ENCODE measurements around the gene ADORA2B.

The ADORA2B gene

DNA sequence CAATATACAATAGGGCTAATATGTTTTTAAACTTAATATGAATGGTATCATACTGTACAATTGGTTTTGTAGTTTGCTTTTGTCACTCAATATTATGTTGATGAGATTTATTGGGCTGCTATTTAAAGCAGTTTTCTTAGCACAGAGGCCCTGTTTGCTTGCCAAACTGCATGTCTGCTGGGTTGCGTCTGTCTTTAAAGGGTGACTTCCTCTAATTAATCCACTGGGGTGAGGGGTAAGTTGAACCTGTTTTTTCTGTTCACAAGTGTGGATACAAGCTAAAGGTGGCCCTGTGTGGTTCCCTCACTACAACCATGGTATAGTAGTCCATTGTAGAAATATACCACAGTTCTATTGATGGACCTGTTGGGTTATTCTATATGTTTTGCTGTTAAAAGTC, 74.4 kb downstream of the ADORA2B start:
- DNase-seq (ENCODE audit: low read depth in 1 of 2, low spot score in 1 of 2) = no peak
- no peak overlapping the region for H3K27ac ChIP-seq (replicated peaks)
- TF ChIP-seq SPI1 (IDR thresholded peaks at IDR 0.05; ENCODE audit: borderline replicate concordance, low read depth) = no peak
- TF ChIP-seq REST (IDR thresholded peaks at IDR 0.05; ENCODE audit: insufficient replicate concordance, low read depth) = no peak
- no peak for TF ChIP-seq GABPA (IDR thresholded peaks at IDR 0.05; ENCODE audit: low read depth)
- no peak for TF ChIP-seq CTCF (IDR thresholded peaks at IDR 0.05; ENCODE audit: insufficient read depth, low read length)
- TF ChIP-seq POLR2AphosphoS5 (IDR thresholded peaks at IDR 0.05; ENCODE audit: low read depth) = no peak

GRCh38 chr17:16023881-16024280, 79.0 kb downstream of the ADORA2B start:
- no peak for DNase-seq (ENCODE audit: low read depth in 1 of 2, low spot score in 1 of 2)
- H3K4me3 ChIP-seq (replicated peaks; ENCODE audit: insufficient read depth, low read length) = no peak overlapping the region
- no peaks in the 10 kb centered on the region for H3K27me3 ChIP-seq (ENCODE audit: insufficient read depth, poor library complexity, severe bottlenecking)
- TF ChIP-seq CTCF (IDR thresholded peaks at IDR 0.05; ENCODE audit: insufficient read depth, low read length) (no peak), SPI1 (IDR thresholded peaks at IDR 0.05; ENCODE audit: borderline replicate concordance, low read depth) (no peak), GABPA (IDR thresholded peaks at IDR 0.05; ENCODE audit: low read depth) (no peak), REST (IDR thresholded peaks at IDR 0.05; ENCODE audit: insufficient replicate concordance, low read depth) (no peak), POLR2AphosphoS5 (IDR thresholded peaks at IDR 0.05; ENCODE audit: low read depth) (no peak)
- H3K27ac ChIP-seq (replicated peaks) = no peak overlapping the region

More for the DNA sequence above, 74.4 kb downstream of the ADORA2B start:
- Histone ChIP-seq H3K27me3 (ENCODE audit: insufficient read depth, poor library complexity, severe bottlenecking) (no peaks in the 10 kb centered on the region), H3K4me3 (replicated peaks; ENCODE audit: insufficient read depth, low read length) (no peak overlapping the region)

GRCh38 chr17:16025202-16025601, 80.3 kb downstream of the ADORA2B start:
- Histone ChIP-seq H3K4me3 (replicated peaks; ENCODE audit: insufficient read depth, low read length) (no peak overlapping the region), H3K27ac (replicated peaks) (no peak overlapping the region), H3K27me3 (ENCODE audit: insufficient read depth, poor library complexity, severe bottlenecking) (no peaks in the 10 kb centered on the region)
- TF ChIP-seq POLR2AphosphoS5 (IDR thresholded peaks at IDR 0.05; ENCODE audit: low read depth) (no peak), CTCF (IDR thresholded peaks at IDR 0.05; ENCODE audit: insufficient read depth, low read length) (no peak), SPI1 (IDR thresholded peaks at IDR 0.05; ENCODE audit: borderline replicate concordance, low read depth) (no peak), GABPA (IDR thresholded peaks at IDR 0.05; ENCODE audit: low read depth) (no peak), REST (IDR thresholded peaks at IDR 0.05; ENCODE audit: insufficient replicate concordance, low read depth) (no peak)
- no peak for DNase-seq (ENCODE audit: low read depth in 1 of 2, low spot score in 1 of 2)
